NCI-H2196 treated with DMSO at 0.1 percent for 48 hours (cell line): ENCODE data around the gene WFDC5.
"Not testable (repeated sequence)": the region's sequence is repeated elsewhere in the genome, so short reads cannot be mapped to it uniquely, and the experiment has no call there.

ENCODE experiments used
- DNase-seq: peaks from one replicate; lab custom pipeline; 2025; ENCODE audit not compliant: unreplicated experiment; lab: John Stamatoyannopoulos, UW

The WFDC5 gene

DNA sequence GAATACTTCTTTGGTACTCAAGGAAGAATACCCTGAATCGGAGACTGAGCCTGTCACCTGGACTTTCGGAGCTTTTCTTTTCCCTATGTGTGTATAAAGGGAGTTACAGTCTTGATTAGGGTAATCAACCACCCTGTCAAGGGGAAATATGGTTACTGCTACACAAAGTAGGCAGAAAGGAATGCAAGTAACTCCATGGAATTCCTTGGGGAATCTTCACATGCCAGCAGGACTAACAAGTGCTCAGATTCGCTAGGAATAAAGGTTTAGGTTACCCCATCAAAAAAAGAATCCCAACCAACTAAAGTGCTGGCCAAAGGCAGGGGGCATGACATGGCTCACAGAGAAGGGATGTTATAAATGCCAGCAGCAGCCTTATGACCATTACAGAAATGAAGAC lies 24.5 kb downstream of the WFDC5 start:
- DNase-seq: no peak

- no peak for DNase-seq
These were observed 26.7 kb downstream of the WFDC5 start for GRCh38 chr20:45088247-45088646.

- DNase-seq: no peak
These were observed 27.2 kb downstream of the WFDC5 start for GRCh38 chr20:45087814-45088213.

DNA sequence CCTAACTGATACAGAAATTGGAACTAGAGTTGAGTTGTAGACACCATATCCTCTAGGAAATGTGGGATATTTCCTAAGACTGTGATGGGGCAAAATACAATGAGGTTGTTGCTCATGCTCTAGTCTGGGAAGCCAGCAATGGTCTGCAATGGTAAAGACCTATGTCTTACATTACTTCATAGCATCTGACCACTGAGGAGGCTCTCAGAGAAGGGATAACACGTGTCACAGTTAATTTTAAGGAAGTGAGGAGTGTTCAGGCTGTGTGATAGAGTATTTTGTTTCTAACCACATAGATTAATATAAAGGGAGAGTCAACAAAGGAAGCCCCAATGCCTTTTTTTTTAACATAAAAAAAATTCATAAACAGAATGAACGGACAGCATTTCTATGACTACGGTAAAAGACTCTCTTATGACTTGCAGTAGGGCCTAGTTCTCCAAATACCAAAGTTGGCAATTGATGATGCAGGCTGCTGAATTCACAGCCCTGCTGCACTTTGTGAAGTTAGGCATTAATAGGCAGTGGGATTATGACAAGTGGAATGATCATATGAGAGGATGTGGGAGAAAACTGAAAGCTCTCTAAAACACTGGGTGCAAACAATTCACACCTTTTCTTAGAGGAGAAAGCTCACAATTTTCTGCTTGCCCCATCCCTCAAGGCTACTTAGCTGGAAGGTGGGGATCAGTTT lies 27.7 kb downstream of the WFDC5 start:
- no peak for DNase-seq

GRCh38 chr20:45085867-45086266 lies 29.1 kb downstream of the WFDC5 start:
- no peak for DNase-seq

GRCh38 chr20:45085289-45085688 lies 29.7 kb downstream of the WFDC5 start:
- DNase-seq: no peak

GRCh38 chr20:45083127-45083526 lies 31.8 kb downstream of the WFDC5 start:
- no peak for DNase-seq

DNA sequence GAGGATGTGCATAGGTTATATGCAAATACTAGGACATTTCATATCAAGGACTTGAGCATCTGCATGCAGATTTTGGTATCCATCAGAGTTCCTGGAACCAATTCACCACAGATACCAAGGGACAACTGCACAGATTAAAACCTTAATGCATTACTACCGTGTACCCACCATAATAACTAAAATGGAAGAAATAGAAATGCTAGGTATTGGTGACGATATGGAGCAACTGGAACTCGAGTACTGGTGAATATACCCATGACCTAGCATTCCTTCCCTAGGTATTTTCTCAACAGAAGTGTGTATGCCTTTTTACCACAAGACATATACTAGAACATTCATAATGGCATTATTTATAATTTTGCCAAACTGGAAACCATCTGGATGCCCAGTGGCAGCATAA lies 32.5 kb downstream of the WFDC5 start:
- DNase-seq: no peak

GRCh38 chr20:45080867-45081624 lies 33.9 kb downstream of the WFDC5 start:
- no peak for DNase-seq

DNA sequence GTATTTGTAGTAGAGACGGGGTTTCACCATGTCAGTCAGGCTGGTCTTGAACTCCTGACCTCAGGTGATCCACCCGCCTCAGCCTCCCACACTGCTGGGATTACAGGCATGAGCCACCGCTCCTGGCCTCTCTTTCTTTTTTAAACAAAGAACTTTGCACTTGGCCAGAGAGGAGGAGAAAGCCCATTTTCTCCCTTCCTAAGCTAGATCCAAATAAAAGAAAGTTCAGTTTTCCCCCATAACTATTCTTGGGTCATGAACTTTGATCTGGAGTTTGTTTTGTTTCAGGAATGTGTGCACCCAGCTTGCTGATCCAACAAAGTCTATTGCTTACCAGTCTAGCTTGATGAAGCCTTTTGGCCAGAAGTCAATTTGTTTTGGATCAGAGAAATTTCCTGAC lies 37.4 kb downstream of the WFDC5 start:
- no peak for DNase-seq

DNA sequence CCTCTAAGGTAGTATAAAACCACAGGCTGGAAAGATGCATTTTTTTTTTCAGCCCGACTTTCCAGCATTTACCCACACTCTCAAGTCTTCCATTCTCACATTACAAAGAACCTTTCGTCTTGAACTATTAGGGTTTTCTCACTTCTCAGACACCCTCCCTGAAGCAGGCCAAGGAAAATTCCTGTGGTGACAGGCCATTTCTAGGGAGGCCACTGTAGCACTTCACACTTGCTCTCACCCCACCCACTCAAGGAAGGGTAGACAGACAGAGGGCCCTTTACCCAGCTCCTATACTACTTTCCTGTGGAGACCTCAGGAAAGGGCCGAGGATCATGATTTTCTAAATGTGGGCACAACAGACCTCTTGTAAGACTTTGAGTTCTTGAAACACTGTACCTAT lies 41.8 kb downstream of the WFDC5 start:
- no peak for DNase-seq

GRCh38 chr20:45072066-45072465 lies 42.9 kb downstream of the WFDC5 start:
- no peak for DNase-seq

DNA sequence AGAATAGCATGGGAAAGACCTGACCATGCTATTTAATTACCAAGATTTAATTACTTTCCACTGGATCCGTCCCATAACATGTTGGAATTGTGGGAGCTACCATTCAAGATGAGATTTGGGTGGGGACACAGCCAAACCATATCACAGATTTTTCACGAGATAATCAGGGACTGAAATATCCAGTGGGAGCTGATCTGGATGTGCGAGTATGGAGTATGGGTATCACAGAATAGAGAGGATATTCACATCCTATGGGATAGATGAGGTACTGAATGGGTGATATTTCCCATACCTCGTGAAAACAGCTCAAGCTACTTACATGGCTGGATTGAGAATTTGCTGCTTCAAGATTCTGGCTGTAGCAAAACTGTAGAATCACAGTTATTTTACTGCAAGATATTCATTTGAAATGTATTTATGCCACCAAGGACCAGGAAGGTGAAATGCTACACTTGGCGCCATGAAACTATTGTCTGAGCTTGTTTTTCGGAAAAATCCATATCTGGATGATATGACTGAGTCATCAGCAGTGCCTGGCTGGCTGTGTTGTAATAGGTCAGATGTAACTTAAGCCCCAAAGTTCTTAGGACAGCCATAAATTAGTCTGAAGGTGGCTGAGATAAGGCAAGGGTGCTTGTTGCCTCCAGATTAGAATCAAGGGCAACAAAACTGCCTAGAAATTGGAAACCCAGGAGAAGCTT lies 43.9 kb downstream of the WFDC5 start:
- no peak for DNase-seq

DNA sequence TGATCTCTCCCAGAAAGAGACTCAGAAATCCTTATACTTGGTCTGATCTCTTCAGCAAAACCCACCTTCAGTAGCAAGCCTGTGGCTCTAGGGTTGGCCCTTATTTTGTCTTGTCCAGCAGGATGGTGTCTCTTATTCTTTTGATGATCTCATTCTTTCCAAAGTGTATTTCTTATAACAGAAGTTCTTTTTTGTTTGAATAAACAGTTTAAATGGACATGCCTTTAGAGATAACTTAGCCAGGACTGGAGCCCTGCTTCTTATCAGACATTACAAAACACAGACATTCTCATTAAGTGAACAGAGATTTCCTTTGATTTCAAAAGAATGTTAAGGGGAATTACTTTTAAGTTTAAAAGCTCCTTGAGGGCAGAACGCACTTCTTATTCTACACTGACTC lies 45.7 kb downstream of the WFDC5 start:
- no peak for DNase-seq

GRCh38 chr20:45067558-45067957 lies 47.4 kb downstream of the WFDC5 start:
- no peak for DNase-seq

- DNase-seq: no peak
These were observed 47.9 kb downstream of the WFDC5 start for GRCh38 chr20:45067087-45067486.

DNA sequence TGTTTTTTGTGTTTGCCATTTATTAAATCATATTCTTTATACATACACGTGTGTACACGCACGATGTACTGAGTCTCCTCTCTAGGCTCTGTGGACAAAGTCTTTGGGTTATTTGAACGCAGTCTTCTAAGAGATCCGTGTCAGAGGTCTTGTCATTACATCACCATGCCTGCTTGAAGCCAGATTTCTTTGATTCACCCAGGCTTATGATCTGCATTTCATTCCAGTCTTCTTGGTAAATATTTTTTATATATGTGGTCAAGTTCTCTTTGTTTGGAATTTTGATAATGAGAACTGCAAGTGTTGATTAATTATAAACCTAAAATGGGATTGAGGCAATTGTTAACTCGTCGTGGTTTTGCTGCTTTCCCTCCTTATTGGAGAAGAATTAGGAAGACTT lies 48.6 kb downstream of the WFDC5 start:
- no peak for DNase-seq

DNA sequence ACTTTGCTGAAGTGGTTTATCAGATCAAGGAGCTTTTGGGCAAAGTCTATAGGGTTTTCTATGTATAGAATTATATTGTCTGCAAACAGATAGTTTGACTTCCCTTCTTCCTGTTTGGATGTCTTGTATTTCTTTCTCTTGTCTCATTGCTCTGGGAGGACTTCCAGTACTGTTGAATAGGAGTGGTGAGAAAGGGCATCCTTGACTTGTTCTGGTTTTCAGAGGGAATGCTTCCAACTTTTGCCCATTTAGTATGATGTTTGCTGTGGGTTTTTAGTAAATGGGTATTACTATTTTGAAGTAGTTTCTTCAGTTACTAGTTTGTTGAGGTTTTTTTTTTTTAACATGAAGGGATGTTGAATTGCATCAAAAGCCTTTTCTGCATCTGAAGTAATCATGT lies 50.2 kb downstream of the WFDC5 start:
- DNase-seq: no peak

- not testable (repeated sequence) for DNase-seq
These were observed 51.9 kb downstream of the WFDC5 start for GRCh38 chr20:45063107-45063506.

DNA sequence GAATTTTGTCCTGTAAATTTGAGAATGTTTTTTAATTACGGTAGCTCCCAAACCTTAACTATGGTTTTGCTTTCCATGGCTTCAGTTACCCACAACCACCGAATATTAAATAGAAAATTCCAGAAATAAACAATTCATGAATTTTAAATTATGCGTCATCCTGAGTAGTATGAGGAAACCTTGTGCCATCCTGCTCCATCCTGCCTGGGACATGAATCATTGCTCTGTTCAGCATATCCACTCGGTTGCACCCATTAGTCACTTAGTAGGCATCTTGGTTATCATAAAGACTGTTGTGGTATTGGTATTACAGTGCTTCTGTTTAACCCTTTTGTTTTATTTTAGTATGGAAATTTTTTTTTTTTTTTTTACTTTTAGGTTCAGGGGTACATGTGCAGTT lies 53.7 kb downstream of the WFDC5 start:
- no peak for DNase-seq

DNA sequence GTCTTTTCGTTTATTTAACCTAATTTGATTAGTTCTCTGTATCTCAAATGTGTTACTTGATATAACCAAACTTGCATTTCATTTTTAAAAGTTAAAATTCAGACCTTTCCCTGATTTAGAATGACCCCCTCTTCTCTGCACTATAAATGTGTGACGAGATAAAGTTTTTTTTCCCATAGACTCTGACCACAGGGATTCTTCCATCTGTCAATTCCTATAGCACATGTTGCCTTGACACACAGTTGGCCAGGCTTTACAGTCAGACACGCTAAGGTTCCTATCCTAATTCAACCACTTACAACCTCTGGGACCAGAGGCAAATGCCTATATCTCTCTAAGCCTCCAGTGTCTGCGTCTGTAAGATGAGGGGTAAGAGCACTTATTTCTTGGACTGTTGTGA lies 54.7 kb downstream of the WFDC5 start:
- DNase-seq: no peak
